ENCODE data around the gene TRAT1.

Gene TRAT1

DNA sequence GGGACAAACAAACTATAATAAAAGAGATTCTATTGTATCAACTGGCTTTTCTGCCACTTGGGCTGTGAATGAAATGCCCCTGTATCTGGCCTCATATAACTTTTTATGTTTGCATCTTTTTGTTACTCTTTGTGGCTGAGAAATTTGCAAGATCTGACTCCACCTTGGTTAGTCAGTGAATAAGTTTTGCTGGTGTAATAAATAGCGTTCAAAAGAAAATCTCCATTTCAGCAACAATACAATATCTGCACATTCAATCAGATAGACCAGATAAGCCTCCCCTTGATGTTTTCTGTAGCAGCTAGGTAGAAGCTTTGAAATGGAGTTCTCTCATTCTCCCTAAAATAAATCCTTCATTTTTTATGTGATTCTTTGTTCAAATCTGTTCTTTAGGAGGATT, 12.0 kb downstream of the TRAT1 start:
- TF ChIP-seq TCF12 (IDR thresholded peaks at IDR 0.05; ENCODE audit: low read depth): no peak
- no peak for TF ChIP-seq EGR1 (IDR thresholded peaks at IDR 0.05)
- no peak for TF ChIP-seq TAF1 (IDR thresholded peaks at IDR 0.05; ENCODE audit: low read depth)
- TF ChIP-seq, protein P1, sequence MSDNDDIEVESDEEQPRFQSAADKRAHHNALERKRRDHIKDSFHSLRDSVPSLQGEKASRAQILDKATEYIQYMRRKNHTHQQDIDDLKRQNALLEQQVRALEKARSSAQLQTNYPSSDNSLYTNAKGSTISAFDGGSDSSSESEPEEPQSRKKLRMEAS (IDR thresholded peaks at IDR 0.05): no peak
- no peak for TF ChIP-seq RAD21 (IDR thresholded peaks at IDR 0.05; ENCODE audit: low read depth)
- TF ChIP-seq NFIC (IDR thresholded peaks at IDR 0.05): no peak

- TF ChIP-seq TEAD4 (IDR thresholded peaks at IDR 0.05) (no peak), FOXM1 (IDR thresholded peaks at IDR 0.05; ENCODE audit: borderline replicate concordance, low read depth) (no peak), CEBPB (IDR thresholded peaks at IDR 0.05) (no peak)
Measured at GRCh38 chr3:108835101-108835500, 12.5 kb downstream of the TRAT1 start.

GRCh38 chr3:108838436-108838835, 15.8 kb downstream of the TRAT1 start:
- TF ChIP-seq RAD21 (IDR thresholded peaks at IDR 0.05; ENCODE audit: low read depth) (no peak), CEBPB (IDR thresholded peaks at IDR 0.05) (no peak), EGR1 (IDR thresholded peaks at IDR 0.05) (no peak), TAF1 (IDR thresholded peaks at IDR 0.05; ENCODE audit: low read depth) (no peak), NFIC (IDR thresholded peaks at IDR 0.05) (no peak), ZBTB7A (IDR thresholded peaks at IDR 0.05; ENCODE audit: low read depth) (no peak), REST (IDR thresholded peaks at IDR 0.05; ENCODE audit: low read depth) (no peak), FOXM1 (IDR thresholded peaks at IDR 0.05; ENCODE audit: borderline replicate concordance, low read depth) (no peak), USF1 (IDR thresholded peaks at IDR 0.05) (no peak), CREB1 (IDR thresholded peaks at IDR 0.05; ENCODE audit: low read depth) (no peak), YY1 (IDR thresholded peaks at IDR 0.05; ENCODE audit: low read depth) (no peak), TCF12 (IDR thresholded peaks at IDR 0.05; ENCODE audit: low read depth) (no peak), EP300 (IDR thresholded peaks at IDR 0.05; ENCODE audit: borderline replicate concordance) (no peak), TEAD4 (IDR thresholded peaks at IDR 0.05) (no peak)
- TF ChIP-seq, protein P1 (IDR thresholded peaks at IDR 0.05): no peak

DNA sequence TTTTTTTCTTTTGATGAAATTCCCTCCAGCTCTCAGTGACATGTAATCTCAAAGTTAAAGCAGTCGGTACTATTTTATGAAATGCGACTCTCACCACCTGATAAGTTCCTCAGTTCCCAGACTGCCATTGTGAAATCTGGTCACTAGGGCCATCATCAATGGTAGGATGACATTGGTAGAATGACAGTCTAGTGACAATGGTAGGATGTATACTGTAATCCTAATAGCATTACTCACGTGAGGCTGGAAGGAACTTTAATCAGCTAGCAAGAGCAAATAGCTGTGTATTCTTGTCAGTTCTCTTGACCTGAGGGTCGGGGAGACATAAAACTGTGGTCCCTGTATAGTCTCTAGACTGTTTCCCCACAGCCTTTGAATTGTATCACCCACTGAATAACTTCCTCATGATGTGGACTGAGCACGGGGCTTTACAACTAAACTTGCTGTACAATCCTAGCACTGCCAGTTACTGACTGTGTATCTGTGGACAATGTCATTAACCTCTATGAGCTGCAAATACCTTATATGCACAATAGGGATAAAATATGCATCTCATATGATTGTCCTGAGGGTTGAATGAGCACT, 23.2 kb downstream of the TRAT1 start:
- no peak for TF ChIP-seq FOXM1 (IDR thresholded peaks at IDR 0.05; ENCODE audit: borderline replicate concordance, low read depth)
- TF ChIP-seq RAD21 (IDR thresholded peaks at IDR 0.05; ENCODE audit: low read depth): no peak
- no peak for TF ChIP-seq TAF1 (IDR thresholded peaks at IDR 0.05; ENCODE audit: low read depth)
- TF ChIP-seq CREB1 (IDR thresholded peaks at IDR 0.05; ENCODE audit: low read depth): no peak
- TF ChIP-seq REST (IDR thresholded peaks at IDR 0.05; ENCODE audit: low read depth): no peak
- TF ChIP-seq, protein P1 (IDR thresholded peaks at IDR 0.05): no peak
- TF ChIP-seq CEBPB (IDR thresholded peaks at IDR 0.05): no peak
- TF ChIP-seq TEAD4 (IDR thresholded peaks at IDR 0.05): no peak
- TF ChIP-seq USF1 (IDR thresholded peaks at IDR 0.05): no peak
- TF ChIP-seq NFIC (IDR thresholded peaks at IDR 0.05): no peak
- TF ChIP-seq TCF12 (IDR thresholded peaks at IDR 0.05; ENCODE audit: low read depth): no peak
- TF ChIP-seq EP300 (IDR thresholded peaks at IDR 0.05; ENCODE audit: borderline replicate concordance): no peak
- TF ChIP-seq YY1 (IDR thresholded peaks at IDR 0.05; ENCODE audit: low read depth): no peak
- no peak for TF ChIP-seq EGR1 (IDR thresholded peaks at IDR 0.05)
- TF ChIP-seq ZBTB7A (IDR thresholded peaks at IDR 0.05; ENCODE audit: low read depth): no peak

DNA sequence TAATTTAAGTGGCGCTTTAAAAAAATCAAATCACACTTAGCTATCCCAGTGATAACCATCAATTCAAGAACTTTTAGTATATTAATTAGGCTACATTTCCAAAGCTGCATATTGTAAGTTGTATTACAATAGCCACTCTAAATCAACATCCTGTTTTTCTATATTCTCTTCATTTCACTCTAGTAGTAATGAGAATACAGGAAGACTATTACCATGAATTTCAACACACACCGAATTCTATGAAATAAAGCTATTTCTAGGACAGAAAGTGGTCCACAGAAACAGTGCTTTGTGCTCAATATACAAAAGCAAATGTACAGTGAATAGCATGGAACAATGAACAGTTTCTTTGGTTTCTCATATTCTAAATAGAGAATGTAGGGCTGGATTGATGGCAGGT, 24.6 kb downstream of the TRAT1 start:
- no peak for TF ChIP-seq EGR1 (IDR thresholded peaks at IDR 0.05)
- TF ChIP-seq TEAD4 (IDR thresholded peaks at IDR 0.05): no peak
- TF ChIP-seq CEBPB (IDR thresholded peaks at IDR 0.05): no peak
- TF ChIP-seq YY1 (IDR thresholded peaks at IDR 0.05; ENCODE audit: low read depth): no peak
- no peak for TF ChIP-seq FOXM1 (IDR thresholded peaks at IDR 0.05; ENCODE audit: borderline replicate concordance, low read depth)
- TF ChIP-seq RAD21 (IDR thresholded peaks at IDR 0.05; ENCODE audit: low read depth): no peak
- no peak for TF ChIP-seq EP300 (IDR thresholded peaks at IDR 0.05; ENCODE audit: borderline replicate concordance)
- TF ChIP-seq TAF1 (IDR thresholded peaks at IDR 0.05; ENCODE audit: low read depth): no peak
- no peak for TF ChIP-seq USF1 (IDR thresholded peaks at IDR 0.05)

All from Ishikawa (cell line).